ENCODE data around the gene TNS3. TPM values are rescaled to one million over a fixed set of nuclear protein-coding genes. Genes with fewer than 3 reads are reported as not detected.

The TNS3 gene
- total RNA-seq, 1 experiment from 2014 or later = 135 TPM

DNA sequence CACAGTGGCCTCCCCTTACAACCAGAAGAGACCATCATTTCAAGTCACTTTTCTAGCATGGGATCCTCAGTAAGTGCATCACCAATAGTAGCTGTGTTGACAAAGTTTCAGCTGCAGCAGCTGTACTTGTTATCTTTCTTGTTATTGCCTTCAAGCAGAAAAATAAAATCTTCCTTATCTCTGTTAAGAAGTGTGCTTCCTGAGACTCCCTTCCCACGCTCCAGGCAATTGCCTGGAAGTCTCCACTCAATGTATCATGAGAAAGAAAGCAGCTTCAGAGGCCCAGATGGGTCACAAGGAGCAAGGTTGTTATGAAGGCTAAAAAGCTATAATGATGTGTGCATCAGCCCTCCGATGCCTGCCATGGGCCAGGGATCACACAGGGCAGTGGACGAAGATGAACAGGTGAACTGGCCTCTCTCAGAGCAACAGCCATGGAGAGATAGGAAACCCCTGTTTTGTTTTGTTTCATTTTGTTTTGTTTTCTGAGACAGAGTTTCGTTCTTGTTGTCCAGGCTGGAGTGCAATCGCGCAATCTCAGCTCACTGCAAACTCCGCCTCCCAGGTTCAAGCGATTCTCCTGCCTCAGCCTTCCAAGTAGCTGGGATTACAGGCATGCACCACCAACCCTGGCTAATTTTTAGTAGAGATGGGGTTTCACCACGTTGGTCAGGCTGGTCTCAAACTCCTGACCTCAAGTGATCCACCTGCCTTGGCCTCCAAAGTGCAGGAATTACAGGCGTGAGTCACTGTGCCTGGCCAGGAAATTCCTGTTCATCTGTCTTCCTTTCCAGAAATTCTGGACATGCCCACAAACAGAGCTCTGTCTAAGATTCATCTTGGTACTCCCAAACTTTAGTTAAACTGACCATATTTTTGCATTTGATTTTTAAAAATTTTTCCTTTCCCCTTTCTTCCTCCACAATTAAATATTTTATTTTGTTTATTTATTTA, 340.5 kb downstream of the TNS3 start:
- H3K27ac Mint-ChIP-seq (ENCODE audit: unreplicated experiment) = no peak overlapping the region
- no peaks in the 10 kb centered on the region for H3K36me3 Mint-ChIP-seq (ENCODE audit: insufficient read depth, unreplicated experiment)
- no peak for DNase-seq
- no peak overlapping the region for H3K4me3 Mint-ChIP-seq (ENCODE audit: low read depth, unreplicated experiment)
- H3K27me3 Mint-ChIP-seq (ENCODE audit: unreplicated experiment) = peaks cover 12% of the 10 kb centered on the region
- CTCF ChIA-PET = no interaction called here
- no TSS peak for BruUV-seq (replicated peaks)
- intact Hi-C loops (cut with micrococcal nuclease; ENCODE audit: unreplicated experiment) = no loop called here
- no peak for TF ChIP-seq CTCF (IDR thresholded peaks at IDR 0.05; ENCODE audit: unreplicated experiment)
- H3K4me1 Mint-ChIP-seq (ENCODE audit: low read depth, unreplicated experiment) = no peaks in the 10 kb centered on the region
- H3K9me3 Mint-ChIP-seq (ENCODE audit: low read depth, unreplicated experiment) = no peaks in the 10 kb centered on the region

DNA sequence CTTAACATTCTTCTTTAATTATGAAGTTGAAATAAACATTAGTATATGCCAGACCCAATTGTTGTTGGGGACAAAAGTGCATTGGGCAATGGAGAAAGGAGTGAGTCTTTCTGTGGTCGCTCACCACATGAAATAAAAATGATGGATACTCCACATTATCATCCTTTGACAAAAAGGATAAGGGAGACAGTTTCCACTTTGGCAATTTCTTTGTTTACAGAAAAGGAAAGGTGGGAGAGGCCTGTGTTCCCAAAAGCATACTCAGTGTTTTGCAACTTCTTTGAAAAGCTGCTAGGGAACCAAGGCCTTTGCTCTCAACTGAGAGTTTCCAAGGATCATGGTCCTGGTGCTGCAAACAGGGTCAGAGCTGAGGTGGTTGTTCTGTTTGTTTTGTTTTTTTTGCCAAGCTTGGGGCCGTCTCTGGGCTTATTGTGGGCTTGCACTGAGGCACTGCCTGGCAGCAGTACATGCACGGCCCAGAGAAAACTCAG, 341.9 kb downstream of the TNS3 start:
- Mint-ChIP-seq H3K4me1 (ENCODE audit: low read depth, unreplicated experiment) (no peaks in the 10 kb centered on the region), H3K27ac (ENCODE audit: unreplicated experiment) (no peak overlapping the region), H3K4me3 (ENCODE audit: low read depth, unreplicated experiment) (no peak overlapping the region), H3K9me3 (ENCODE audit: low read depth, unreplicated experiment) (no peaks in the 10 kb centered on the region), H3K27me3 (ENCODE audit: unreplicated experiment) (peaks cover 12% of the 10 kb centered on the region), H3K36me3 (ENCODE audit: insufficient read depth, unreplicated experiment) (no peaks in the 10 kb centered on the region)
- CTCF ChIA-PET = no interaction called here
- intact Hi-C loops (cut with micrococcal nuclease; ENCODE audit: unreplicated experiment) = no loop called here
- BruUV-seq (replicated peaks) = no TSS peak
- no peak for TF ChIP-seq CTCF (IDR thresholded peaks at IDR 0.05; ENCODE audit: unreplicated experiment)
- no peak for DNase-seq

DNA sequence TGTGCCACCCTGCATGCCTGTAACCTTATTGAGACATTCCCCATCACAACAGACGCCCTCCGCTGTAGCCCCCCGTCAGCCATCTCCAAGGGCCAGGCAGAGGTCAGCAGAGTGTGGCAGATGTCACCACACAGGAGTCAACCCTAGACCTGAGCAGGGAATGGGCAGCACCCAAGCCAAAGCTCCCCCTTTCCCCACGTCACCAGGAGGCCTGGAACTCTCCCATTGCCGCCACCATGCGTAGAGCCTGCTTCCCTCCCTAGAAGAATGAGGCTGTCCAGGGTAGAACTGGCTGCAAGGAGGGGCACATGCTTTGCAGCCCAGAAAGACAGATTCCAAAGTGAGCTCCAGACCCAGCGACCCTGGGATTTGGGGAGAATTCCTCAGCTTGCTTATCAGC, 342.9 kb downstream of the TNS3 start:
- Mint-ChIP-seq H3K9me3 (ENCODE audit: low read depth, unreplicated experiment) (no peaks in the 10 kb centered on the region), H3K27me3 (ENCODE audit: unreplicated experiment) (peaks cover 12% of the 10 kb centered on the region), H3K4me3 (ENCODE audit: low read depth, unreplicated experiment) (no peak overlapping the region), H3K36me3 (ENCODE audit: insufficient read depth, unreplicated experiment) (no peaks in the 10 kb centered on the region), H3K4me1 (ENCODE audit: low read depth, unreplicated experiment) (no peaks in the 10 kb centered on the region), H3K27ac (ENCODE audit: unreplicated experiment) (no peak overlapping the region)
- CTCF ChIA-PET = no interaction called here
- DNase-seq = no peak
- intact Hi-C loops (cut with micrococcal nuclease; ENCODE audit: unreplicated experiment) = no loop called here
- no TSS peak for BruUV-seq (replicated peaks)
- TF ChIP-seq CTCF (IDR thresholded peaks at IDR 0.05; ENCODE audit: unreplicated experiment) = no peak

DNA sequence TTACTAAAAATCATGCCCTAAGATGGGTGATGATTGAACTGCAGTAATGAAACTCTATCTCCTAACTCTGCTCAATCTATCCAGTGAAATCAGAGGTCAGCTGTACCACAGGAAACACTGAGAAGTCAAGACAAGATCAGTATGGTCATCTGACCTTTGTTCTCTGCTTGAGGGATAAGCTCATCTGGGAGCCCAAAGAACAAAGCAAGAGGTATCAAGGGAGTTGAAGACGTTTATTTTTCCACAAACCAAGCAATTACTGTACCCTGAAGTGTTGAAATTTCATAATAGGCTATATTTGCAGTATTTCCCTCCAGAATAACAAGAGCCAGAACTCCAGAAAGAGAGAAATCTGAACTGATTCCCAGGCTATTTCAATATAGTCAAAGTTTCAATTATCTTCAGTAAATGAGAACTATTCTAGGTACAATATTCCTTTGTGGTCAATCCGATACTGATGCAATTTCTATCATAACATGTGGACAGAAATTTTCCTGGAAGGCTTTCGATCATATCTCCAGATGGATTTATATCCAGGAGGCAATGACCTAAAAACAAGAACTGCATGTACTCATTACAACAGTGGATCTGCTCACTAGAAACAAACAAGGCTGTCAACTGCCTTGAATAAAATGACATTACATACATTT, 345.3 kb downstream of the TNS3 start:
- Mint-ChIP-seq H3K36me3 (ENCODE audit: insufficient read depth, unreplicated experiment) (no peaks in the 10 kb centered on the region), H3K4me3 (ENCODE audit: low read depth, unreplicated experiment) (no peak overlapping the region), H3K4me1 (ENCODE audit: low read depth, unreplicated experiment) (no peaks in the 10 kb centered on the region), H3K27ac (ENCODE audit: unreplicated experiment) (no peak overlapping the region), H3K27me3 (ENCODE audit: unreplicated experiment) (peaks cover 12% of the 10 kb centered on the region), H3K9me3 (ENCODE audit: low read depth, unreplicated experiment) (no peaks in the 10 kb centered on the region)
- CTCF ChIA-PET = interaction anchor here (0.6 kb wide), 1 partner anchor 54 kb away, joined by 3 read pairs; no protein-coding TSS in a partner anchor
- intact Hi-C loops (cut with micrococcal nuclease; ENCODE audit: unreplicated experiment) = no loop called here
- no peak for TF ChIP-seq CTCF (IDR thresholded peaks at IDR 0.05; ENCODE audit: unreplicated experiment)
- no TSS peak for BruUV-seq (replicated peaks)
- no peak for DNase-seq
